HG03066 (cell line): ENCODE results near the gene C4orf50.

ENCODE experiments used
- ATAC-seq: cut with Tn5 transposase; IDR thresholded peaks from one replicate; pipeline ENCODE4 v1.9.1; 2021; ENCODE audit warnings: low read depth; ENCODE audit not compliant: unreplicated experiment

C4orf50 gene

GRCh38 chr4:6044276-6044675 lies 26.0 kb upstream of the C4orf50 start:
- ATAC-seq = no peak

- no peak for ATAC-seq
Measured at GRCh38 chr4:6043843-6044242, 25.6 kb upstream of the C4orf50 start.

DNA sequence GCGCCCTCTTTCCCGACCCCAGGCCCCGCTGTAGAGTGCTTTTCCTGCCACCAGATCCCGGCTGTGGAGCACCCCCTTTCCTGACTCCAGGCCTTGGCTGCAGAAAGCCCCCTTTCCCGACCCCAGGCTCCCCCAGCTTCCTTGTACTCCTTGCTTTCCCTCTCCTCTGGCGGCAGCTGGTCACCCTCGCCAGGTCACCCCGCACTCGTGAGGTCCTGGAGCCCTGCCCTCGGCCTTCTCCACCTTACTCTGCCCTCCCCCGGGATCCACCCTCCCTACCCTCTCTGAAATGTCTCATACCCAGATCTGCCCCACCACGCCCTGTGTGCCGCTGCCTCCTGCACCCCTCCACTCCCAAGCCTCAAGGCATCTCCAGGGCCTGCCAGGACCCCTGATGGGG lies 25.0 kb upstream of the C4orf50 start:
- no peak for ATAC-seq

- no peak for ATAC-seq
Measured at GRCh38 chr4:6042293-6043063, 24.2 kb upstream of the C4orf50 start.

DNA sequence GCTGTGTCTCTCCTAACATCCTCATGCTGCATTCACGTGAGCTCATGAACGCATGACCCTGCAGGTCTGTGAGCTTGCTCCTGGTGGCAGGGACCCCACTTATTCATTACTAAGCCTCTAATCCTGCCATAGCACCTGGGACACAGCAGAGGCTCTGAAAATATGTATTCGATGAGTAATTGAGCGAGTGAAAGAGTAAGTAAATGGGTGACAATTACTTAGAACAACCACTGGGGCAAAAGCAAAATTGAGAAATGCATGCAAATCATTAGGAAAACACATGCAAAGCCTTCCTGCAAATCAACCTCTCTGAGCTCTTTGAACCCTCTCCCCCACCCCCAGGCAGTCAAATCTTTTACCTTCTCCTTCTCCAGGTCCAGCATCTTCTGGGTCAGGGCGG lies 23.6 kb upstream of the C4orf50 start:
- ATAC-seq = no peak

DNA sequence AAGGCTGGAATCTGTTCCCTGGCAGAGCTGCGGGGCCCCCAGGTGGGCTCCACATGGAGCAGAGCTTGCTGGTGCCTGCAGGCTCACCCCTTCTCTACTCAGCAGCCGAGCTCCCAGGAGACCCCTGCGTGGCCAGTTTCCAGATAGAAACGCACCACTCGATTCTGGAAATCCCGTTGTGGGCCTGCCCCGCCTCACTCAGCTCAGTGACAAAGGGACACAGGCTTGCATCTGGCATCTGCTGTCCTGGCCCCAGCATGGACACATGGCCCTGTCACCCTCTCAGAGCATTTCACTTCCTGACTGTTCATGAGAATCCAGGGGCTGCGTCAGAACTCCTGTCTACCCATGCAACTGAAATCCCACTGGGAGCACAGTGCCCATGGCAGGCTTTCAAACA lies 20.5 kb upstream of the C4orf50 start:
- ATAC-seq = no peak

DNA sequence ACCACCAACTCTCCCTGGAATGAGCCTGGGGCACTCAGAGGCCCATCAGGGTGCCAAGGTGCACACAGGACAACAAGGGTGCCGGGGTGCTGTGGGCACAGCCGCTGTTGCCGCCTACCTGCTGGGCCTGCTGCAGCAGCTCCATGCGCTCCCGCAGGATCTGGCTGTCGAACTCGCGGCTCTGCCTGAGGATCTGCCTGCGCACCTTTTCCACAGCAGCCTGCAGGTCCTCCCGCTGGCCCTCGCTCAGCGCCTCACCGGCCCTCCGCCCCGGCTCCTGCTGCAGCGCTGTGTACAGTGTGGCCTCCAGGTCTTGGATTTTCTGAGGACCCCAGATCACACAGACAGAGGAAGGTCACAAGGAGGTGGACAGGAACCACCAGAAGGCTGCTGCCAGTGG lies 17.6 kb upstream of the C4orf50 start:
- ATAC-seq = no peak

- ATAC-seq = no peak
Measured at GRCh38 chr4:6033381-6033780, 15.2 kb upstream of the C4orf50 start.

DNA sequence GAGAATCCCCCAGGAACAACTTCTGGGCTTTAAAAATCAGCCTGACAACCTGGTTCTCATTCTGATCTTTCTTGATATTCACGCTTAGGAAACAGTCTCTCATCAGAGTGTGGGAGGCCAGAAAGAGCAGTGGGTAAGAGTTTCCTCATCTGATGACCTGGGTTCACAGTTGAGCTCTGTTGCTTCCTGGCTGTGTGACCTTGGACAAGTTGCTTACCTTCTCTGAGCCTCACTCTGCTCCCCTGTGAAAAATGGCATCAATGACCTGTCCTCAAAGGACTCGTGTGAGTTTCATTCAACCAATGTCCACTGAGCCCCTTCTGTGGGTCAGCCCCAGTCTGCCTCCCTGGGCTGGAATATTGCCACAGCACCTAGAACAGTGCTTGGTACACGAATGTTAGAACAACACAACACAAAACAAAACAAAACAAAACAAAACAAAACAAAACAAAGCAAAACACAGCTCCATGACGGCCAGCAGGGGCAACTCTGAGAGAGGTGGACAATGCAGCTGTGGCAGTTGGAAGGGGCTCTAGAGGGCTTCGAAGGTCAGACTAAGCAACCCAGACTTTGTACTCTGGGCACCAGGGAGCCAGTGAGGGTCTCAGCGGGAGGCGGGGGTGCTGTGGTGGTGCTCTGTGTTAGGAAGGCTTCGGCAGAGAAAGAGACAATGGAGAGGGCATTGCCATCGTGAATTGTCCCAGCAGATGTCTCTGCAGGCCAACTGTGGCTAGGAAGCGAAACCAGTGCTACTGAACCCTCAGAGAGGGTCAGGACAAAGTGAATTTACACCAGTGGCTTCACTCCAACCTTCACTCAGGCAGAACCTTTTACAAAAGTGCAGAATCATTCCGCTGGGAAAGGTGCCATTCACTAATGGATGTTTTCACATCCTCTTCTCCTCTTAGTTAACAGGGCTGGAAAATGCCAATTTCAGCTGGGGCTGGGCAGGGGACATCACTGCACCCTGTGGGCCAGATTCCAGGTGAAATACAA lies 14.3 kb upstream of the C4orf50 start:
- no peak for ATAC-seq

DNA sequence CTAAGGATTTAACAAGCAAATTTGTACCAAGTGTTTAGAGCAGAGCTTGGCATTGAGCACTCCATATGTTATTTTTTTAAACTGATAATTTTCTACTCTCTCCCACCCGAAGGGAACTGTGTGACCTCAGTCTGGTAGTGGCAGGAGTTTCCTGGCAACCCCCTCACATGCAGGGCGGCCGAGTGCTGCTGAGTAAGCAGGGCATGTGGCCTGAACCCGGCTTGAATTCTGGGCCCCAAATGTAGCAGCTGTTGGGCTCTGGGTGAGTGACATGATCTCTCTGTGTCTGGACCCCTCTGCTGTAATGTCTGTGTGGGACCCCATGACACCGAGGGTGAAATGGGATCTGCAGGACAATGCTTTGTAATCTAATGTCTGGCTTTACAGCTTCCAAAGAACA lies 13.6 kb upstream of the C4orf50 start:
- no peak for ATAC-seq

DNA sequence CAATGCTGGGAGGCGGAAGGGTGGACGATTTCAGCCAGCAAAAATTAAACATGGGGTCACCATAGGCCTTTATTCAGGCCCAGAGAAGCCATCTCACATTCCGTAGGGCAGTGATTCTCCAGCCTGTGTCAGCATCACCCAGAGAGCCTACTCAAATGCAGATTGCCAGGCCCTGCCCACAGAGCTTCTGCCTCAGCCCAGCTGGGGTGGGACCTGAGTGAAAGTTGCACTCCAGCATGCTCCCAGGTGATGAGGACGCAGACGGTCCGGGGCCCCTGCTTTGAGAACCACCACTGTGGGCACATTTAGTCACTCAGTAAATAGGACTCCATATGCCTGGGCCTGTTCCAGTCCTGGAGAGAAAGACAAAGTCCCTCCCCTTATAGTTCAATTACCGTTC lies 12.4 kb upstream of the C4orf50 start:
- no peak for ATAC-seq

GRCh38 chr4:6029254-6029653 lies 11.0 kb upstream of the C4orf50 start:
- no peak for ATAC-seq

- ATAC-seq = no peak
Measured at GRCh38 chr4:6028168-6028567, 9.9 kb upstream of the C4orf50 start.

GRCh38 chr4:6027392-6027791 lies 9.2 kb upstream of the C4orf50 start:
- no peak for ATAC-seq

- no peak for ATAC-seq
Measured at GRCh38 chr4:6024313-6024960, 6.2 kb upstream of the C4orf50 start.

- no peak for ATAC-seq
Measured at GRCh38 chr4:6023731-6024130, 5.5 kb upstream of the C4orf50 start.

- ATAC-seq = no peak
Measured at GRCh38 chr4:6022607-6023288, 4.5 kb upstream of the C4orf50 start.

DNA sequence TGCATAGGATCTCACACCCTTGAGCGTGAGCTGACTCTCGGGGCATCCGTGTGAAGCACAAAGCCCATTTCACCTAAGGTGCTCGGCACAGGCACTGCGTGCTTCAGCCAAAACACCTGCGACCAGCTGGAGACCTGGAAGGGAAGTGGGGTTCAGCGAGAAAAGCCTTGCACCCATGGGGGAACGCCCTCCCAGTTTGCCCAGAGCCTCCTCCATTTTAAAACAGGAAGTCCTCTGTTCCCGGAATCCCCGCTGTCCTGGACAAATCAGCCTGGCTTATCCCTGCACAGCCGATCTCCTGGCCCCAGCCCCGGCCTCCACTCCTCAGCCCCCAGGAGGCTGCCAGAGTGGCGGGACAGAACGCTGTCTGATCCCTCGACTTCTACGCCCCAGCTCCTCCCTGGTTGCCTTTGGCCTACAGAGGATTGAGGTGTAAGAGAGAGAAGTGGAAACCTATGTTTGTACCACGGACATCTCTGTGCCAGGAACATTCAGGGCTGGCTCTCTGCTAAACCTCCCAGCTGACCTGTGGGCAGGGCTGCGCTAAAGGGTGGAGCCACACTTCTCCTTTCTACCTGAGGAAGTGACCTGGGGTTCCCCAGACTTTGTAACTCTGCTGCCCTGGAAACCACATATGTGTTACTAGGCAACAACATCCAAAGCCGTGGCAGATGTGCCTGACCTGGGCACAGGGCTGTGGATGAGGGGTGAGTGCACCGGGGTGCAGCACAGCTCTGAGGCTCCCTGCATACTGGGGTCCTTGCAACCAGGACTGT lies 3.8 kb upstream of the C4orf50 start:
- no peak for ATAC-seq

DNA sequence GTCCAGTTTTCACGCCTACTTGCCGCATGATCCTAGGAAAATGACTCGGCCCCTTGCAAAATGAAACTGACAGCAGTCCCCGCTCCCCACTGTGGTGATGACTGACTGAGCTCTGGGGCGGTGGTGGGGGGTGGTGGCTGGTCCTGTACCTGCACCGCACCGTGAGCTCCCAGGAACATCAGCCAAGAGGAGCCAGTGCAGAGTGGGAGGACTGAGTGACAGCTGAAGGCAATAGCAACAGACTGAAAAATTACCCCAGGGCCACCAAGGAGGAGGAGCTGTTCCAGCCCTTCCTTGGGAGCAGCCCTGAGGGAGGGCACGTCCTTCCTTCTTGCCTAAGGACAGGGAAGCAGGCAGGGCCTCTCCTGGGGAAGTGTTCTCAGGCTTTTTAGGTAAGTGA lies 2.4 kb upstream of the C4orf50 start:
- no peak for ATAC-seq
